HEK293 (cell line): ENCODE data around the gene LKAAEAR1.

Experiments
- CTCF ChIP-seq: fragments of 450-650 bp; formaldehyde crosslinking; IDR thresholded peaks from 2 replicates; pipeline ENCODE4 v1.5.1; 2016; ENCODE audit warnings: missing biosample characterization, missing genetic modification characterization
- HOXD13 ChIP-seq: sonication (generic); formaldehyde crosslinking; IDR thresholded peaks from 2 replicates; pipeline ENCODE4 v1.8.0; 2022; ENCODE audit warnings: missing genetic modification reagents, borderline replicate concordance
- ZNF274 ChIP-seq, 2 experiments: fragments of 200-500 bp in 1 of 2; fragments of 450-650 bp in 1 of 2; sonication (Bioruptor generic) in 1 of 2; formaldehyde crosslinking in 1 of 2; IDR thresholded peaks; 2 replicates each; pipeline versions ENCODE4 v1.5.1 to v1.6.1; 2014 to 2016; ENCODE audit warnings: borderline replicate concordance in 1 of 2, inconsistent platforms in 1 of 2, low read length in 1 of 2, missing biosample characterization in 1 of 2, missing genetic modification characterization in 1 of 2
- ZNF341 ChIP-seq: fragments of 450-650 bp; formaldehyde crosslinking; IDR thresholded peaks from 2 replicates; pipeline ENCODE4; 2016; ENCODE audit warnings: low read depth, missing biosample characterization, missing genetic modification characterization
- ZNF785 ChIP-seq: fragments of 450-650 bp; formaldehyde crosslinking; IDR thresholded peaks from 2 replicates; pipeline ENCODE4 v1.5.1; 2016; ENCODE audit warnings: missing biosample characterization, missing genetic modification characterization

GRCh38 chr20:64067733-64068307, 16.4 kb downstream of the LKAAEAR1 start:
- TF ChIP-seq ZNF274 (IDR thresholded peaks at IDR 0.05; ENCODE audit: low read length) (no peak), ZNF274 (tag by site-specific recombination; IDR thresholded peaks at IDR 0.05; ENCODE audit: borderline replicate concordance) (no peak), CTCF (no peak), ZNF785 (tag by site-specific recombination) (no peak), HOXD13 (no peak), ZNF341 (tag by site-specific recombination) (no peak)
